ENCODE measurements around the gene PRR27. TPM values are rescaled to one million over a fixed set of nuclear protein-coding genes. Genes with fewer than 3 reads are reported as not detected.

PRR27 gene
- total and polyA plus RNA-seq, 10 of the 15 experiments (the other 5 are each of a cell fraction or from before 2014, with no cell fraction given), result not detected

GRCh38 chr4:70182517-70183167 lies 28.6 kb downstream of the PRR27 start (continued):
- TF ChIP-seq ATF3 (IDR thresholded peaks at IDR 0.05; ENCODE audit: borderline replicate concordance, extremely low read depth, low read depth, low read length) (no peak), LARP7 (IDR thresholded peaks at IDR 0.05) (no peak), ZBTB4 (CRISPR knock-in tag; IDR thresholded peaks at IDR 0.05) (no peak), PAX5 (IDR thresholded peaks at IDR 0.05; ENCODE audit: borderline replicate concordance, low read depth, low read length) (no peak)

DNA sequence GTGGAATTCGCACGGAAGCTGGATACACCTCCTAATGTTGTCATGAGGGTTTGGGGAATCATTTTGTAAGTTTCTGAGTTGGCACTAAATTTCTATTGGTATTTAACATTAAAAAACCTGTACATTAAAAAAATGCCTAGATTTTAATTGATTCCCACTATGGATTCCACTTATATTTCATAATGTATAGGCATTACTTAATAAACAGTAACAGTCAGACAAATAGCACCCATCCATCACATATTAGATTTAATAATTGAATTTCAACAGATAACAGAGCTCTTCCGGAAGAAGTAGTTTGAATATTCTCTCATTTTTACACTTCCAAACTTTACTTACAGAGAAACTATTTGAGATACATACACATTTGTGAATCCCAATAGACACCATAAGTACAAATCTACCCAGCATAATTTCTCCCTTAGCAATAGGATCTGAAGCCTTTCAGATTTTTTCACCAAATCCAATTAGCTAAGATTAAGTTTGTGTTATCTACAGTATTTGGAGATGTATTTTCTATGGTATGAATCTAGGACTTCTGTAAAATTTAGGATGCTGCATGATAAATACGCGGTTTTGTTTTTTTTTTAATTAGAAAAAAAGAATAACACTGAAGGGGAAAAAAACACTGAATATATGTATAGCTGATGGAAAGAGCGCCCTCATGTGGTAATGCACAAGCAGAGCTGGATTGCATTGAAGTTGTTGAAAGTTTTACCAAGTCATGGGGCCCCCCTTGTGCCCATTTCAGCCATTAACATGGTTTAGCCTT lies 29.3 kb downstream of the PRR27 start:
- 16% methylated on average over 6 of the region's 6 CpGs for WGBS (ENCODE audit: insufficient coverage, insufficient replicate concordance, low lambda C conversion rate, missing lambda C conversion rate)
- SMC1A ChIA-PET (ENCODE audit: uncharacterized antibody, unreplicated experiment), result interaction anchor here (0.6 to 1.8 kb wide), 13 partner anchors 11 to 1345 kb away, joined by 3 to 17 read pairs (median 4); no protein-coding TSS in a partner anchor

More for the DNA sequence above, 29.3 kb downstream of the PRR27 start:
- DNase-seq (ENCODE audit: low read depth, low spot score), result no peak
- TF ChIP-seq, protein P1, sequence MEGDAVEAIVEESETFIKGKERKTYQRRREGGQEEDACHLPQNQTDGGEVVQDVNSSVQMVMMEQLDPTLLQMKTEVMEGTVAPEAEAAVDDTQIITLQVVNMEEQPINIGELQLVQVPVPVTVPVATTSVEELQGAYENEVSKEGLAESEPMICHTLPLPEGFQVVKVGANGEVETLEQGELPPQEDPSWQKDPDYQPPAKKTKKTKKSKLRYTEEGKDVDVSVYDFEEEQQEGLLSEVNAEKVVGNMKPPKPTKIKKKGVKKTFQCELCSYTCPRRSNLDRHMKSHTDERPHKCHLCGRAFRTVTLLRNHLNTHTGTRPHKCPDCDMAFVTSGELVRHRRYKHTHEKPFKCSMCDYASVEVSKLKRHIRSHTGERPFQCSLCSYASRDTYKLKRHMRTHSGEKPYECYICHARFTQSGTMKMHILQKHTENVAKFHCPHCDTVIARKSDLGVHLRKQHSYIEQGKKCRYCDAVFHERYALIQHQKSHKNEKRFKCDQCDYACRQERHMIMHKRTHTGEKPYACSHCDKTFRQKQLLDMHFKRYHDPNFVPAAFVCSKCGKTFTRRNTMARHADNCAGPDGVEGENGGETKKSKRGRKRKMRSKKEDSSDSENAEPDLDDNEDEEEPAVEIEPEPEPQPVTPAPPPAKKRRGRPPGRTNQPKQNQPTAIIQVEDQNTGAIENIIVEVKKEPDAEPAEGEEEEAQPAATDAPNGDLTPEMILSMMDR (IDR thresholded peaks at IDR 0.05 in 2 of 3, conservative IDR thresholded peaks at IDR 0.05 in 1 of 3; ENCODE audit: control insufficient read depth in 2 of 3, extremely low read depth in 1 of 3, insufficient read depth in 1 of 3, low read depth in 3 of 3, low read length in 3 of 3), result peak; percentile 62 to 74 (median 73)
- TF ChIP-seq CBX5 (IDR thresholded peaks at IDR 0.05; ENCODE audit: low read depth) (no peak), MXI1 (IDR thresholded peaks at IDR 0.05; ENCODE audit: low read depth, low read length) (no peak), SMC3 (IDR thresholded peaks at IDR 0.05; ENCODE audit: borderline replicate concordance, low read length) (peak; percentile 72; the same call in 1 of the 2 replicates), YY1 (IDR thresholded peaks at IDR 0.05; ENCODE audit: low read depth, low read length) (0 out of 2 replicates have a peak, but pooled peaks have one; percentile 32), ZNF384 (IDR thresholded peaks at IDR 0.05; ENCODE audit: borderline replicate concordance, low read depth, low read length) (peak; percentile 47; the same call in 1 of the 2 replicates), RAD21 (IDR thresholded peaks at IDR 0.05; ENCODE audit: insufficient read depth, low read depth, low read length) (peak; percentile 75)
- Histone ChIP-seq H3K4me3 (no peak overlapping the region), H2AFZ (ENCODE audit: control insufficient read depth, low read depth, low read length) (no peak overlapping the region), H3K36me3 (ENCODE audit: control insufficient read depth in 2 of 2, insufficient read depth in 2 of 2, low read length in 1 of 2) (no peaks in the 10 kb centered on the region), H3K27ac (ENCODE audit: control insufficient read depth, insufficient read depth) (no peak overlapping the region), H3K79me2 (ENCODE audit: control insufficient read depth, insufficient read depth, low read length) (no peaks in the 10 kb centered on the region), H3K27me3 (replicated peaks in 1 of 2; ENCODE audit: control insufficient read depth in 2 of 2, insufficient read depth in 2 of 2, low read length in 1 of 2) (no peaks in the 10 kb centered on the region), H3K4me1 (ENCODE audit: control insufficient read depth, insufficient read depth, low read length) (no peaks in the 10 kb centered on the region), H4K20me1 (ENCODE audit: control insufficient read depth, insufficient read depth) (no peaks in the 10 kb centered on the region), H3K9me3 (replicated peaks; ENCODE audit: control insufficient read depth, insufficient read depth, low read length) (no peaks in the 10 kb centered on the region), H3K9ac (ENCODE audit: control insufficient read depth, insufficient read depth, low read length) (no peak overlapping the region), H3K4me2 (ENCODE audit: control insufficient read depth, insufficient read depth) (no peak overlapping the region)
- intact Hi-C loops (cut with micrococcal nuclease; ENCODE audit: unreplicated experiment) (loop anchor here (1.0 to 2.0 kb wide), 4 partner anchors 287 to 495 kb away; no protein-coding TSS in a partner anchor), in situ Hi-C loops (cut with MboI) (loop anchor here (5.0 kb wide), 1 partner anchor 491 kb away; no protein-coding TSS in a partner anchor)
- CTCF ChIA-PET, result interaction anchor here (0.6 to 4.6 kb wide), 30 partner anchors 9 to 1186 kb away, joined by 3 to 36 read pairs (median 4); partner anchors contain the start of gene ODAM
- ATAC-seq, result peak; percentile 93
- BruUV-seq (replicated peaks), result no TSS peak
- POLR2A ChIA-PET, result no interaction called here
- peak; percentile 65 for FAIRE-seq
- RAD21 ChIA-PET (ENCODE audit: unreplicated experiment), result interaction anchor here (0.8 to 2.4 kb wide), 8 partner anchors 13 to 865 kb away, joined by 3 to 18 read pairs (median 4); no protein-coding TSS in a partner anchor
